ENCODE measurements around the gene PLA2G2F.

The PLA2G2F gene

GRCh38 chr1:20187813-20188454, 48.8 kb downstream of the PLA2G2F start:
- H3K4me3 ChIP-seq (ENCODE audit: low read depth, low read length): no peak overlapping the region
- TF ChIP-seq CTCF (IDR thresholded peaks at IDR 0.05; ENCODE audit: low read depth, low read length): no peak

GRCh38 chr1:20188455-20188817, 49.3 kb downstream of the PLA2G2F start:
- TF ChIP-seq CTCF (IDR thresholded peaks at IDR 0.05; ENCODE audit: low read depth, low read length): no peak
- no peak overlapping the region for H3K4me3 ChIP-seq (ENCODE audit: low read depth, low read length)

GRCh38 chr1:20189664-20190063, 50.5 kb downstream of the PLA2G2F start:
- TF ChIP-seq CTCF (IDR thresholded peaks at IDR 0.05; ENCODE audit: low read depth, low read length): no peak
- no peak overlapping the region for H3K4me3 ChIP-seq (ENCODE audit: low read depth, low read length)

GRCh38 chr1:20190256-20191160, 51.4 kb downstream of the PLA2G2F start:
- no peak overlapping the region for H3K4me3 ChIP-seq (ENCODE audit: low read depth, low read length)
- TF ChIP-seq CTCF (IDR thresholded peaks at IDR 0.05; ENCODE audit: low read depth, low read length): no peak

- no peak overlapping the region for H3K4me3 ChIP-seq (ENCODE audit: low read depth, low read length)
- no peak for TF ChIP-seq CTCF (IDR thresholded peaks at IDR 0.05; ENCODE audit: low read depth, low read length)
Observed at GRCh38 chr1:20191266-20191825, 52.2 kb downstream of the PLA2G2F start.

GRCh38 chr1:20192364-20192763, 53.2 kb downstream of the PLA2G2F start:
- no peak for TF ChIP-seq CTCF (IDR thresholded peaks at IDR 0.05; ENCODE audit: low read depth, low read length)

More at GRCh38 chr1:20192364-20192763, 53.2 kb downstream of the PLA2G2F start:
- no peak overlapping the region for H3K4me3 ChIP-seq (ENCODE audit: low read depth, low read length)

All from WI38 (cell line).